Activated naive CD4-positive, alpha-beta T cell (primary cell): ENCODE measurements around the gene ZNF140.
A peak's percentile ranks its signal among the peaks of the same experiment; 100 is the strongest.

ENCODE experiments used
- DNase-seq, 4 experiments: peaks; one replicate each; lab custom pipeline; 2025; lab: John Stamatoyannopoulos, UW

ZNF140 gene

GRCh38 chr12:133130038-133130807, 49.5 kb downstream of the ZNF140 start, which contains the start of the genes ZNF10 and ZNF891:
Gene ZNF10, plus strand, starts transcription at chr12:133130627. Its CDS starts 13,866 bp downstream, at chr12:133144493.
Gene ZNF891, minus strand, starts transcription at chr12:133130274. Its CDS starts 8,356 bp downstream, at chr12:133121918.
- peak; percentile 95 to 97 (median 96) for DNase-seq

- peak; percentile 15 to 41 (median 27) for DNase-seq
Measured at GRCh38 chr12:133130808-133131128, 50.0 kb downstream of the ZNF140 start.

GRCh38 chr12:133135747-133136146, 55.0 kb downstream of the ZNF140 start:
- DNase-seq = no peak

- no peak for DNase-seq
Measured at GRCh38 chr12:133145981-133146380, 65.3 kb downstream of the ZNF140 start.

- no peak for DNase-seq
Measured at GRCh38 chr12:133156125-133156690, 75.5 kb downstream of the ZNF140 start.
